Gastrocnemius medialis (tissue), 4 donors: ENCODE results near the gene PPP1R9B. TPM values are rescaled to one million over a fixed set of nuclear protein-coding genes. Genes with fewer than 3 reads are reported as not detected.

Experiments
- ATAC-seq, 2 donors: fragments of 150-250 bp; one replicate each; pipeline ENCODE4 v1.9.1; 2016
- DNase-seq, 2 donors: peaks; one replicate each; pipeline ENCODE4 v3.0.0-alpha.2; 2019
- H3K27ac ChIP-seq, 4 donors: fragments of 200-600 bp; sonication (generic); 1 replicate in 1 of 4; 2 replicates in 3 of 4; pipeline ENCODE4 v1.5.1; 2016 to 2018; ENCODE audit warnings: mild to moderate bottlenecking in 2 of 4, moderate library complexity in 1 of 4
- H3K27me3 ChIP-seq, 3 donors: fragments of 200-600 bp; sonication (generic) in 2 of 3; 1 replicate in 1 of 3; 2 replicates in 2 of 3; pipeline versions ENCODE4 v1.5.1 to v1.6.0; 2016 to 2019; ENCODE audit warnings: mild to moderate bottlenecking in 1 of 3, moderate library complexity in 1 of 3
- H3K36me3 ChIP-seq, 2 donors: fragments of 200-600 bp; sonication (generic) in 1 of 2; one replicate each; pipeline ENCODE4 v1.5.1; 2017 to 2018
- H3K4me1 ChIP-seq, 2 donors: fragments of 200-600 bp; sonication (generic) in 1 of 2; one replicate each; pipeline ENCODE4 v1.5.1; 2016 to 2017; ENCODE audit warnings: mild to moderate bottlenecking in 2 of 2
- H3K4me3 ChIP-seq, 4 donors: fragments of 200-600 bp; sonication (generic) in 3 of 4; 1 replicate in 1 of 4; 2 replicates in 3 of 4; pipeline ENCODE4 v1.5.1; 2016 to 2019; ENCODE audit warnings: mild to moderate bottlenecking in 2 of 4
- H3K9me3 ChIP-seq, 3 donors: fragments of 200-600 bp; sonication (generic) in 2 of 3; 1 replicate in 1 of 3; 2 replicates in 2 of 3; pipeline ENCODE4 v1.5.1; 2016 to 2019
- POLR2A ChIP-seq, 2 donors: fragments of 450-650 bp; IDR thresholded peaks; one replicate each; pipeline ENCODE4 v1.6.1; 2017; ENCODE audit warnings: antibody characterized with exemption in 2 of 2, mild to moderate bottlenecking in 2 of 2, moderate library complexity in 2 of 2
- in situ Hi-C, 4 donors: fragments of 200-750 bp; cut with MboI; loops; one replicate each; pipeline versions ENCODE4 v1.15.0 to v1.8.0; 2017; ENCODE audit warnings: low sequenced_read_pairs in 4 of 4
- intact Hi-C: fragments of 100-400 bp; cut with DNase I; formaldehyde crosslinking; loops from one replicate; pipeline ENCODE4 v1.15.1; 2023; ENCODE audit warnings: low total_unique reads
- total RNA-seq, 4 donors: library from RNA; depleted of rRNA; stranded (reverse); fragments of >200 nt; gene quantifications; one replicate each; pipeline versions ENCODE4 v1.1.0 to v1.2.3, GENCODE V29; 2016
- TF ChIP-seq, protein P1 (sequence below), 5 experiments: fragments of 450-650 bp in 3 of 5; fragments of 200-600 bp in 2 of 5; sonication (generic) in 2 of 5; IDR thresholded peaks in 4 of 5; conservative IDR thresholded peaks in 1 of 5; 1 replicate in 4 of 5; 2 replicates in 1 of 5; pipeline ENCODE4 v1.5.1; 2016 to 2019; ENCODE audit warnings: antibody characterized with exemption in 5 of 5, mild to moderate bottlenecking in 3 of 5, moderate library complexity in 3 of 5

PPP1R9B gene
- total RNA-seq, 4 donors from 2014 or later: 4.7 to 18.8 (median 11.0) TPM

DNA sequence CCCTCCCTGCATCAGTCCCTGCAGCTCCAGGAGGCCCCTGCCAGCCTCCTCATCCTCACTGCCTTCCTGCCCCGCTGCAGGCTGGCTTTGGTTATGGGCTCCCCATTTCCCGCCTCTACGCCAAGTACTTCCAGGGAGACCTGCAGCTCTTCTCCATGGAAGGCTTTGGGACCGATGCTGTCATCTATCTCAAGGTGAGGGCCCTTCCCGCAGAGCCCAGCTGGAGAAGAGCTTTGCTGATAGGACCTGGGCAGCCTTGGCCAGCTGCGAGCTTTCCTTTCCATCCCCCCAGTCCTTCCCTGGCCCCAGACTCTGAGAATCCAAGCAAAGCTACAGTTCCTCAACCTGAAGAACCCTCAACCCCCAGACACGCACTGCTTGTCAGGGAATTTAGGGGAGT is 41.3 kb downstream of the PPP1R9B start:
- H3K9me3 ChIP-seq: no peaks in the 10 kb centered on the region
- no peaks in the 10 kb centered on the region for H3K27me3 ChIP-seq
- intact Hi-C loops: no loop called here
- in situ Hi-C loops: no loop called here
- peaks cover 0 to 36% of the 10 kb centered on the region in 2 donors for H3K36me3 ChIP-seq
- DNase-seq (no peak), ATAC-seq (no peak)
- H3K4me1 ChIP-seq: peaks cover 30 to 42% of the 10 kb centered on the region in 2 donors
- TF ChIP-seq, protein P1, sequence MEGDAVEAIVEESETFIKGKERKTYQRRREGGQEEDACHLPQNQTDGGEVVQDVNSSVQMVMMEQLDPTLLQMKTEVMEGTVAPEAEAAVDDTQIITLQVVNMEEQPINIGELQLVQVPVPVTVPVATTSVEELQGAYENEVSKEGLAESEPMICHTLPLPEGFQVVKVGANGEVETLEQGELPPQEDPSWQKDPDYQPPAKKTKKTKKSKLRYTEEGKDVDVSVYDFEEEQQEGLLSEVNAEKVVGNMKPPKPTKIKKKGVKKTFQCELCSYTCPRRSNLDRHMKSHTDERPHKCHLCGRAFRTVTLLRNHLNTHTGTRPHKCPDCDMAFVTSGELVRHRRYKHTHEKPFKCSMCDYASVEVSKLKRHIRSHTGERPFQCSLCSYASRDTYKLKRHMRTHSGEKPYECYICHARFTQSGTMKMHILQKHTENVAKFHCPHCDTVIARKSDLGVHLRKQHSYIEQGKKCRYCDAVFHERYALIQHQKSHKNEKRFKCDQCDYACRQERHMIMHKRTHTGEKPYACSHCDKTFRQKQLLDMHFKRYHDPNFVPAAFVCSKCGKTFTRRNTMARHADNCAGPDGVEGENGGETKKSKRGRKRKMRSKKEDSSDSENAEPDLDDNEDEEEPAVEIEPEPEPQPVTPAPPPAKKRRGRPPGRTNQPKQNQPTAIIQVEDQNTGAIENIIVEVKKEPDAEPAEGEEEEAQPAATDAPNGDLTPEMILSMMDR (IDR thresholded peaks at IDR 0.05 in 4 of 5, conservative IDR thresholded peaks at IDR 0.05 in 1 of 5): no peak
- TF ChIP-seq POLR2A (IDR thresholded peaks at IDR 0.05): no peak
- H3K27ac ChIP-seq: peak overlapping the region; percentile 98 to 100 (median 98)
- H3K4me3 ChIP-seq: no peak overlapping the region

DNA sequence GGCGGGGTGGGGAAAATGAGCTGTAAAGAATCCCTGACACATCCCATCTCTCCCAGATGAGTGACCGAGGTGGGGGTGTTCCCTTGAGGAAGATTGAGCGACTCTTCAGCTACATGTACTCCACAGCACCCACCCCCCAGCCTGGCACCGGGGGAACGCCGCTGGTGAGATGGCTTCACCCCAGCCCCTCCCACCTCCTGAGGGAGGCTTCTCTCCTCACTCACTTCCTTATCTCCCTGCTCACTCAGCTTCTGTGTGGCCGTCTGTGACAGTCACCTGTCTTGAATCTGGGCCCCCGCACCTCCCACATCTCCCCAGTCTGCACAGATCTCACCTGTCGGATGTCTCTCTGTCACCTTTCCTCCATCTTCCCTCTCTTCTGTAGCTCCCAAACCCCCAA is 41.9 kb downstream of the PPP1R9B start:
- Histone ChIP-seq H3K27me3 (no peaks in the 10 kb centered on the region), H3K4me3 (no peak overlapping the region), H3K27ac (peak overlapping the region; percentile 98 to 100 (median 98)), H3K36me3 (peaks cover 0 to 36% of the 10 kb centered on the region in 2 donors), H3K9me3 (no peaks in the 10 kb centered on the region), H3K4me1 (peaks cover 30 to 43% of the 10 kb centered on the region in 2 donors)
- intact Hi-C loops (no loop called here), in situ Hi-C loops (no loop called here)
- no peak for ATAC-seq
- TF ChIP-seq, protein P1 (IDR thresholded peaks at IDR 0.05 in 4 of 5, conservative IDR thresholded peaks at IDR 0.05 in 1 of 5): no peak
- no peak for DNase-seq

DNA sequence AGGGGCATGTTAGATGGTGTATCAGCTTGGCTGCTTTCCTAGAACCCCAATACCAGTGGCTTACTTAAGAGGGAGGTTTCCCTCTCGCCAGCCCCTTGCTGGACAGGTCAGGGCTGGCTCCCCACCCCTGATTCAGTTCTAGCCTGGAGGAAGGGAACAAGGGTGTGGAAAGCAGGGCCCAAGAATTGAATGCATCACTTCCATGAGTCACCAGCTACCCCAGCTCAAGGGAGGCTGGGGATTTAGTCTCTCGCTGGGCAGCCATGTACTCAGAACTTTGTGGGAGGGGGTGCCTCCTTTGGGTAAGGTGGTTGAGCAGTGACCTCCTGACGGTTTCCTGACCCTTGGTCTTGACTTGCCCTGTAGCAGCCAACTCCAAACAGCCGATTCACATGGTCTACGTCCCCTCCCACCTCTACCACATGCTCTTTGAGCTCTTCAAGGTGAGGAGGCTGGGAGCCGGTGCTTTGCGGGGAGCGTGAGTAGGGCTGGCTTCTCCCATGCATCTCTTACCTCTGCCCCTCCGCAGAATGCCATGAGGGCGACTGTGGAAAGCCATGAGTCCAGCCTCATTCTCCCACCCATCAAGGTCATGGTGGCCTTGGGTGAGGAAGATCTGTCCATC is 42.6 kb downstream of the PPP1R9B start:
- ATAC-seq (no peak), DNase-seq (no peak)
- intact Hi-C loops: no loop called here
- Histone ChIP-seq H3K36me3 (peaks cover 0 to 36% of the 10 kb centered on the region in 2 donors), H3K9me3 (no peaks in the 10 kb centered on the region), H3K4me3 (no peak overlapping the region), H3K4me1 (peaks cover 32 to 43% of the 10 kb centered on the region in 2 donors), H3K27me3 (no peaks in the 10 kb centered on the region), H3K27ac (peak overlapping the region; percentile 98 to 100 (median 98))
- in situ Hi-C loops: no loop called here
- TF ChIP-seq, protein P1 (IDR thresholded peaks at IDR 0.05 in 4 of 5, conservative IDR thresholded peaks at IDR 0.05 in 1 of 5): no peak
- no peak for TF ChIP-seq POLR2A (IDR thresholded peaks at IDR 0.05)

DNA sequence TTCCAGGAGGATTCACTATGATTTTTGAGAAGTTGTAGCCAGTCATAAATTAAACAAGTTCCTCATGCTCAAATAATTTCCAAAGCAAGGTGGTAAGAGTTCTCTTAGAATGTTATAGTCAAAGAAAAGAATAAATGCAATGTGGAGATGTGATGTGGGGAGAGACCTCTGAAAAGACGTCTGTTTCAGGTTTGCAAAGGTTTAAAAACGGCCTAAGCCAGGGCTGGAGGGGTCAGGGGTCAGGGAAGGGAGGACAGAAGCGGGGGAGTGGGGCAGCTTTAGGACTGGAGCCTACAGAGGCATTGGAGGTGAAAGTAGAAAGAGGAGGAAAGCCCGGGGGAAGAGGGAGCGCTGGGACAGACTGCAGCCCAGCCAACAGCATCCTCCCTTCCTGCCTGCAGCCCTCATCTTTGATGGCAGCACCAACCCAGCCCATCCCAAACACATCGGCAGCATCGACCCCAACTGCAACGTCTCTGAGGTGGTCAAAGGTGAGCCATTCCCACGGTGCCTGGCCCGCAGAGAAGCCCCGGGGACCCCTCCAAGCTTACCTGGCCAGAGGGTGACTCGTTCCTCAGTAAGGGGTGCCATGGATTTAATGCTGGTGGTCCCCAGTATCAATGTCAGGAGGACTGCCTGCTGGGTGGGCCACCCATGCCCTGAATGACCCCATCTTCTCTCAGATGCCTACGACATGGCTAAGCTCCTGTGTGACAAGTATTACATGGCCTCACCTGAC is 43.9 kb downstream of the PPP1R9B start:
- Histone ChIP-seq H3K4me1 (peaks cover 32 to 43% of the 10 kb centered on the region in 2 donors), H3K9me3 (no peaks in the 10 kb centered on the region), H3K27ac (peak overlapping the region; percentile 98 to 100 (median 98)), H3K4me3 (no peak overlapping the region), H3K27me3 (no peaks in the 10 kb centered on the region), H3K36me3 (peaks cover 0 to 36% of the 10 kb centered on the region in 2 donors)
- ATAC-seq (no peak), DNase-seq (no peak)
- intact Hi-C loops: no loop called here
- in situ Hi-C loops: no loop called here
- TF ChIP-seq POLR2A (IDR thresholded peaks at IDR 0.05): no peak
- TF ChIP-seq, protein P1 (IDR thresholded peaks at IDR 0.05 in 4 of 5, conservative IDR thresholded peaks at IDR 0.05 in 1 of 5): no peak
